Gastroesophageal sphincter (tissue), 3 donors: ENCODE results near the gene TRAF3.

Experiments
- POLR2AphosphoS5 ChIP-seq: sonication (generic); formaldehyde crosslinking; IDR thresholded peaks from one replicate; pipeline ENCODE4 v1.6.1; 2017; ENCODE audit warnings: antibody characterized with exemption
- TF ChIP-seq, protein P1 (sequence below), 4 experiments: fragments of 200-600 bp in 2 of 4; fragments of 450-650 bp in 2 of 4; sonication (generic) in 1 of 4; IDR thresholded peaks; one replicate each; pipeline ENCODE4 v1.5.1; 2017 to 2019; ENCODE audit warnings: antibody characterized with exemption in 4 of 4, mild to moderate bottlenecking in 2 of 4, moderate library complexity in 2 of 4

DNA sequence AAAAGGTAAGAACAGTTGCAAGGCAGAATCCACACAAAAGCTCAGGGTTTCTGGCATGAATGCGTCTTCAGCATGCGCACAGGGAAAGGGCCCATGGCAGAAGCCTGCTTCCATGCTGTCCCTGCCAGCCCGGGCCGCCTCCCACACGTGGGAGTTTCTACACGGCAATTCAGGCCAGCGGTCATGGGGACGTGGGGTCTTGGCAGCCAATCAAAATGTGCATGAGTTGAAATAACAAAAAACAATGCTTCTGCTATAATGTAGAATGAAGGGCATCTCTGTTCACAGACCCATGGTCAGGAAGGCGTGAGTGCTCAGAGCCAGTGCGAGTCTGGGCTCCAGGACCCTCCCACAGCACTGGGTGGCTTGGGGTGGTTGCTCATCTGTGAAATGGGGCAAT lies 173.8 kb downstream of the TRAF3 start:
- no peak for TF ChIP-seq POLR2AphosphoS5
- TF ChIP-seq, protein P1, sequence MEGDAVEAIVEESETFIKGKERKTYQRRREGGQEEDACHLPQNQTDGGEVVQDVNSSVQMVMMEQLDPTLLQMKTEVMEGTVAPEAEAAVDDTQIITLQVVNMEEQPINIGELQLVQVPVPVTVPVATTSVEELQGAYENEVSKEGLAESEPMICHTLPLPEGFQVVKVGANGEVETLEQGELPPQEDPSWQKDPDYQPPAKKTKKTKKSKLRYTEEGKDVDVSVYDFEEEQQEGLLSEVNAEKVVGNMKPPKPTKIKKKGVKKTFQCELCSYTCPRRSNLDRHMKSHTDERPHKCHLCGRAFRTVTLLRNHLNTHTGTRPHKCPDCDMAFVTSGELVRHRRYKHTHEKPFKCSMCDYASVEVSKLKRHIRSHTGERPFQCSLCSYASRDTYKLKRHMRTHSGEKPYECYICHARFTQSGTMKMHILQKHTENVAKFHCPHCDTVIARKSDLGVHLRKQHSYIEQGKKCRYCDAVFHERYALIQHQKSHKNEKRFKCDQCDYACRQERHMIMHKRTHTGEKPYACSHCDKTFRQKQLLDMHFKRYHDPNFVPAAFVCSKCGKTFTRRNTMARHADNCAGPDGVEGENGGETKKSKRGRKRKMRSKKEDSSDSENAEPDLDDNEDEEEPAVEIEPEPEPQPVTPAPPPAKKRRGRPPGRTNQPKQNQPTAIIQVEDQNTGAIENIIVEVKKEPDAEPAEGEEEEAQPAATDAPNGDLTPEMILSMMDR (IDR thresholded peaks at IDR 0.05) = no peak
